K562 (cell line): ENCODE measurements around the gene PDZRN3. TPM values are rescaled to one million over a fixed set of nuclear protein-coding genes. Genes with fewer than 3 reads are reported as not detected.

Source experiments
- ATAC-seq: fragments of 200-7000 bp; cut with Tn5 transposase; 3 replicates; pipeline ENCODE4 v1.9.1; 2020; ENCODE audit warnings: moderate library complexity
- BruUV-seq: library from RNA; stranded (reverse); fragments of 400-500 nt; replicated peaks from 2 replicates; lab custom pipeline; 2021; lab: Mats Ljungman, UMichigan
- CTCF ChIA-PET: fragments of 300-600 bp; formaldehyde crosslinking; extraction: SDS; loops from one replicate; lab custom pipeline; 2021; ENCODE audit warnings: low intra/inter-chr PET ratio; lab: Yijun Ruan, JAX
- POLR2A ChIA-PET: fragments of 300-600, 350-650 bp; sonication (Branson Sonifier 250); formaldehyde crosslinking; extraction: SDS; loops from one replicate; lab custom pipeline; 2021; ENCODE audit warnings: antibody characterized with exemption, inconsistent platforms; lab: Yijun Ruan, JAX
- DNase-seq, 4 experiments: peaks; one replicate each; pipeline versions ENCODE4 v3.0.0 to v3.0.0-alpha.2; 2011 to 2018; ENCODE audit warnings: low spot score in 3 of 4, mixed read lengths in 3 of 4; ENCODE audit errors: extremely low read depth in 1 of 4
- FAIRE-seq: peaks from 2 replicates; lab custom pipeline; 2011; peaks lifted over from hg19 to GRCh38; lab: Jason Lieb, UNC
- H2AFZ ChIP-seq: 2 replicates; pipeline ENCODE4 v1.6.0; 2011; ENCODE audit warnings: low read depth, low read length, control low read depth, inconsistent platforms
- H3K27ac ChIP-seq: fragments of 200-600 bp; 3 replicates; pipeline ENCODE4 v1.8.0; 2011; ENCODE audit warnings: low read depth, mild to moderate bottlenecking, control low read depth, inconsistent platforms, low read length, moderate library complexity, mixed read lengths; ENCODE audit errors: extremely low read depth
- H3K27me3 ChIP-seq, 2 experiments: fragments of 300-600 bp in 1 of 2; 2 replicates in 1 of 2; 3 replicates in 1 of 2; pipeline versions ENCODE4 v1.6.0 to v1.8.0; 2011; ENCODE audit warnings: inconsistent platforms in 2 of 2, low read length in 2 of 2, mild to moderate bottlenecking in 1 of 2, mixed read lengths in 1 of 2, moderate library complexity in 1 of 2; ENCODE audit not compliant: control insufficient read depth in 2 of 2, insufficient read depth in 2 of 2
- H3K36me3 ChIP-seq: fragments of 300-600 bp; 3 replicates; pipeline ENCODE4 v1.8.0; 2011; ENCODE audit warnings: mild to moderate bottlenecking, low read length, inconsistent platforms; ENCODE audit not compliant: control insufficient read depth, insufficient read depth
- H3K4me1 ChIP-seq, 2 experiments: fragments of 200-600 bp in 1 of 2; replicated peaks in 1 of 2; 2 replicates in 1 of 2; 3 replicates in 1 of 2; pipeline versions ENCODE4 v1.5.1 to v1.8.0; 2011; ENCODE audit warnings: inconsistent platforms in 2 of 2, low read length in 2 of 2, mild to moderate bottlenecking in 1 of 2, mixed read lengths in 1 of 2, moderate library complexity in 1 of 2; ENCODE audit not compliant: control insufficient read depth in 2 of 2, insufficient read depth in 2 of 2
- H3K4me2 ChIP-seq: 2 replicates; pipeline ENCODE4 v1.6.1; 2011; ENCODE audit warnings: low read length, control low read depth, inconsistent platforms, mixed read lengths; ENCODE audit not compliant: insufficient read depth
- H3K4me3 ChIP-seq: fragments of 200-600 bp; sonication (generic), shearing (Covaris generic); 2 replicates; pipeline ENCODE4 v1.5.1; 2016; ENCODE audit warnings: control low read depth, inconsistent platforms
- H3K79me2 ChIP-seq: fragments of 200-600 bp; 3 replicates; pipeline ENCODE4 v1.8.0; 2011; ENCODE audit warnings: low read length, inconsistent platforms; ENCODE audit not compliant: control insufficient read depth, insufficient read depth
- H3K9ac ChIP-seq, 2 experiments: 2 replicates each; pipeline versions ENCODE4 v1.6.0 to v1.6.1; 2011; ENCODE audit warnings: low read depth in 2 of 2, low read length in 2 of 2, control low read depth in 1 of 2, inconsistent platforms in 1 of 2, mild to moderate bottlenecking in 1 of 2, mixed read lengths in 1 of 2; ENCODE audit not compliant: insufficient read depth in 1 of 2
- H3K9me1 ChIP-seq: one replicate; pipeline ENCODE4 v1.6.0; 2011; ENCODE audit warnings: inconsistent platforms, mild to moderate bottlenecking, low read length, moderate library complexity; ENCODE audit not compliant: control insufficient read depth, insufficient read depth
- H3K9me3 ChIP-seq: replicated peaks from 2 replicates; pipeline ENCODE4 v1.5.1; 2011; ENCODE audit warnings: low read depth, low read length, inconsistent platforms; ENCODE audit not compliant: control insufficient read depth, insufficient read depth
- H4K20me1 ChIP-seq: replicated peaks from 2 replicates; pipeline ENCODE4 v1.6.1; 2011; ENCODE audit warnings: low read length, inconsistent platforms, mixed read lengths; ENCODE audit not compliant: control insufficient read depth, insufficient read depth
- HCFC1 ChIP-seq: IDR thresholded peaks from 2 replicates; pipeline ENCODE4 v1.6.1; 2012; ENCODE audit warnings: low read depth, low read length, improper control_type of control experiment
- MTA2 ChIP-seq: fragments of 450-650 bp; IDR thresholded peaks from 2 replicates; pipeline ENCODE4 v1.6.1; 2016; ENCODE audit warnings: low read depth
- SMAD1 ChIP-seq: fragments of 150-350 bp; IDR thresholded peaks from 2 replicates; pipeline ENCODE4 v1.6.1; 2014; ENCODE audit warnings: low read length, low read depth; ENCODE audit not compliant: partially characterized antibody
- whole genome bisulfite sequencing: fragments of 100-300 bp; shearing (Covaris generic); methylation state at CpG from one replicate; pipeline ENCODE4 v1.1.6; 2016; ENCODE audit warnings: low coverage, mixed read lengths; ENCODE audit not compliant: insufficient coverage; ENCODE audit errors: missing lambda C conversion rate; 5-methylcytosine and 5-hydroxymethylcytosine counted together
- in situ Hi-C: fragments of 300-500 bp; cut with MboI; formaldehyde crosslinking; loops from 4 replicates; pipeline ENCODE4 v1.15.0; 2018; ENCODE audit warnings: inconsistent platforms, mixed read lengths
- intact Hi-C: fragments of 100-400 bp; cut with micrococcal nuclease; formaldehyde crosslinking; loops from 2 replicates; pipeline ENCODE4 v1.14.2; 2022
- polyA plus RNA-seq, 8 experiments: library from polyadenylated mRNA; depleted of rRNA in 4 of 8; stranded (reverse) in 5 of 8; unstranded in 3 of 8; fragments of >200 nt; fragmentation: Nextera tagmentation in 2 of 8; fragmentation: Illumina TruSeq in 1 of 8; extraction: Ambion mirVana in 2 of 8; extraction: Trizol in 1 of 8; gene quantifications; 2 replicates each; pipeline versions ENCODE4 v1.2.1 to v1.2.3, GENCODE V29; 2011 to 2014; ENCODE audit warnings: inconsistent platforms in 1 of 8, missing spikeins in 1 of 8
- total RNA-seq, 7 experiments: library from RNA; depleted of rRNA in 6 of 7; stranded (reverse); fragments of >200 nt in 6 of 7; fragmentation: Illumina TruSeq in 2 of 7; extraction: Trizol in 2 of 7; gene quantifications; 2 replicates each; pipeline versions ENCODE4 v1.2.1 to v1.2.3, GENCODE V29; 2011 to 2021; ENCODE audit warnings: low replicate concordance in 1 of 7
- TF ChIP-seq, protein P1 (sequence below): fragments of 450-650 bp; IDR thresholded peaks from 2 replicates; pipeline ENCODE4 v1.6.1; 2016; ENCODE audit warnings: antibody characterized with exemption
- TF ChIP-seq, protein P2 (sequence below): fragments of 250-450 bp; sonication (Bioruptor Pico); IDR thresholded peaks from 2 replicates; pipeline ENCODE4 v1.6.1; 2021; ENCODE audit warnings: mild to moderate bottlenecking

Gene PDZRN3
- total and polyA plus RNA-seq, 9 of the 15 experiments (the other 6 are each of a cell fraction or from before 2014, with no cell fraction given), result 0.16 TPM; not detected in 8

DNA sequence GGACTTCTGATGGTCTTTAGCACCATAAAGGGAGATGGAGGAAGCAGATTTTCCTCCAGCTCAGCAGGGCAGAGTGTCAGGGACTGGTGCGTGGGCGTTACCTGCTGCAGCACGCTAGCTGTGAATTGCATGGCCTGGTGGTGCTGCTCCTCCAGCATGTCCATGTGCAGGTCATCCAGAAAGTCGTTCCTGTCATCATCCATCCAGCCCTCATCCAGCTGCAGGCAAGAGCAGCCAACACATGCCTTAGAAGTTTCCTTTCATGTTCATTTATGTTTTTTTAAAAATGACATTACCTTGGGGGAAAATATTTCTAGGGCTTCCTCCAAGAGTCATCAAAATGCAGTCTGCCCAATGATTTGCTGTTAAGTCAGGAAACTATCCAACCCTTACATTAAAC lies 239.2 kb downstream of the PDZRN3 start:
- Histone ChIP-seq H3K27ac (no peak overlapping the region), H3K36me3 (no peaks in the 10 kb centered on the region), H3K4me2 (no peak overlapping the region), H3K9ac (no peak overlapping the region), H3K9me1 (no peaks in the 10 kb centered on the region), H4K20me1 (no peaks in the 10 kb centered on the region), H3K27me3 (peaks cover 0 to 20% of the 10 kb centered on the region in 2 experiments; a peak in 2 of 5 replicates), H2AFZ (no peak overlapping the region), H3K9me3 (no peaks in the 10 kb centered on the region), H3K4me1 (no peaks in the 10 kb centered on the region; a peak in 1 of 5 replicates), H3K79me2 (no peaks in the 10 kb centered on the region), H3K4me3 (no peak overlapping the region)
- intact Hi-C loops, result no loop called here
- WGBS, result 0% methylated on average over 4 of the region's 4 CpGs
- no TSS peak for BruUV-seq
- in situ Hi-C loops, result no loop called here
- DNase-seq (no peak), ATAC-seq (no peak), FAIRE-seq (no peak)
- POLR2A ChIA-PET, result no interaction called here
- CTCF ChIA-PET, result no interaction called here
- TF ChIP-seq MTA2 (no peak), HCFC1 (no peak), SMAD1 (no peak)
- TF ChIP-seq, protein P1, sequence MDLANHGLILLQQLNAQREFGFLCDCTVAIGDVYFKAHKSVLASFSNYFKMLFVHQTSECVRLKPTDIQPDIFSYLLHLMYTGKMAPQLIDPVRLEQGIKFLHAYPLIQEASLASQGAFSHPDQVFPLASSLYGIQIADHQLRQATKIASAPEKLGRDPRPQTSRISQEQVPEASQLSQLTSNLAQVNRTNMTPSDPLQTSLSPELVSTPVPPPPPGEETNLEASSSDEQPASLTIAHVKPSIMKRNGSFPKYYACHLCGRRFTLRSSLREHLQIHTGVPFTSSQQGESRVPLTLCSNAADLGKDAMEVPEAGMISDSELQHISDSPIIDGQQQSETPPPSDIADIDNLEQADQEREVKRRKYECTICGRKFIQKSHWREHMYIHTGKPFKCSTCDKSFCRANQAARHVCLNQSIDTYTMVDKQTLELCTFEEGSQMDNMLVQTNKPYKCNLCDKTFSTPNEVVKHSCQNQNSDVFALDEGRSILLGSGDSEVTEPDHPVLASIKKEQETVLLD, result no peak
- TF ChIP-seq, protein P2, sequence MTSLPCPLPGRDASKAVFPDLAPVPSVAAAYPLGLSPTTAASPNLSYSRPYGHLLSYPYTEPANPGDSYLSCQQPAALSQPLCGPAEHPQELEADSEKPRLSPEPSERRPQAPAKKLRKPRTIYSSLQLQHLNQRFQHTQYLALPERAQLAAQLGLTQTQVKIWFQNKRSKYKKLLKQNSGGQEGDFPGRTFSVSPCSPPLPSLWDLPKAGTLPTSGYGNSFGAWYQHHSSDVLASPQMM (CRISPR knock-in tag), result no peak
